AG04450 (cell line): ENCODE measurements around the gene DYSF. TPM values are rescaled to one million over a fixed set of nuclear protein-coding genes. Genes with fewer than 3 reads are reported as not detected.

Experiments used
- CTCF ChIA-PET: fragments of 300-600, 350-600 bp; formaldehyde crosslinking; extraction: SDS; loops from one replicate; lab custom pipeline; 2022; ENCODE audit warnings: antibody characterized with exemption, inconsistent platforms; lab: Charles Lee
- POLR2A ChIA-PET: fragments of 350-600 bp; formaldehyde crosslinking; extraction: SDS; loops from one replicate; lab custom pipeline; 2021; ENCODE audit warnings: antibody characterized with exemption, inconsistent platforms; lab: Yijun Ruan, JAX
- DNase-seq: peaks from one replicate; pipeline ENCODE4 v3.0.0-alpha.2; 2011; ENCODE audit warnings: low read depth, low spot score
- H3K27ac ChIP-seq: one replicate; pipeline ENCODE4 v1.5.1; 2012; ENCODE audit warnings: low read depth, low read length, control low read depth
- H3K27me3 ChIP-seq: one replicate; pipeline ENCODE4 v1.6.0; 2012; ENCODE audit warnings: low read length; ENCODE audit not compliant: control insufficient read depth, insufficient read depth
- H3K4me3 ChIP-seq: 2 replicates; pipeline ENCODE4 v1.5.1; 2011; ENCODE audit warnings: mild to moderate bottlenecking, low read depth, low read length, control low read depth
- H3K9me3 ChIP-seq: 2 replicates; pipeline ENCODE4 v1.5.1; 2012; ENCODE audit warnings: low read length; ENCODE audit not compliant: control insufficient read depth, insufficient read depth
- CTCF ChIP-seq: IDR thresholded peaks from 2 replicates; pipeline ENCODE4 v1.5.1; 2011; ENCODE audit warnings: low read depth, low read length, control low read depth, inconsistent platforms
- polyA plus RNA-seq: library from polyadenylated mRNA; depleted of rRNA; stranded (reverse); fragments of >200 nt; gene quantifications from 2 replicates; pipeline ENCODE4 v1.2.3, GENCODE V29; 2011

DYSF gene
- polyA plus RNA-seq, 1 experiment, result 0.07 TPM

GRCh38 chr2:71629771-71630453 lies 176.6 kb downstream of the DYSF start:
- H3K9me3 ChIP-seq, result no peaks in the 10 kb centered on the region
- DNase-seq, result no peak
- TF ChIP-seq CTCF, result no peak
- H3K27me3 ChIP-seq, result peaks cover 19% of the 10 kb centered on the region
- H3K4me3 ChIP-seq, result no peak overlapping the region
- H3K27ac ChIP-seq, result no peak overlapping the region
- POLR2A ChIA-PET, result no interaction called here
- CTCF ChIA-PET, result no interaction called here

DNA sequence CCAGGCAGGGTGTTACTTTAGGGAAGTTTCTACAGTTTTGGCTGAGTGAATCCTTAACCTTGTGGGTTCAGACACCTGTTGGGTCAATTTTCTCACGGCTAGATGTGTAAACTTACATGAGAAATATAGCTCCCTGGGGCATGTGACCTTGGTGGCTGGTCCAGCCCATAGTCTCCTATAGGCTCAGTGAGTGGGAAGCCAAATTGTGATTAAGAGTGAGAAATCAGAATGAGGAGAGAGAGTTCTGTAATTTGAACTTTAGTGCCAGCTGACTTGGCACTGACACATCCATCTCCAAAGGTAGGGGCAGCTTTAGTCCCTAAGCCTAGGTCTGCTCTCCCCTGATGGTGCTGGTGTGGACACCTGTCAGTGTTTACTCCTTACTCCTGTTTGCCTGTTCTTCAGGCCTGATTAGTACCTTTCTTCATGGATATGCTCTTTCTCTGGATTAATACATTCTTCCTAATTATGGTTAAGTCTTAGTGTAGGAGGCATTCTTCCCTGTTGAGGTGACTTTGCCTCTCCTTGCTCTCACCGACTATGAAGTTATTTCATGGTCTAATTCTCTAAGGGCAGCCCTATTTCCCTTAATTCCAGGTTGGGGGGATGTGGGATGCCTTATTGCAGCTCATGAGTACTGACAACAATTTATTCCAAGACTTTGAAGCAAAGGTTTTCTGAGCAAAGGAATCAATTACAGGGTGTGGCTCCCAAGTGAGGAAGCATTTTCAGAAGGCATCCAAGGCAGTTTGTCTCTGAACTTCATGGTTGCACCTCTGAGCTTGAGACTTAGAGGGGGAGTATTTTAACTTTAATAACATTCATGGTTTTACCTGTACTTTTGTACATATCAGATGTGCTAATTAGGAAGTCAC lies 177.3 kb downstream of the DYSF start:
- Histone ChIP-seq H3K27ac (no peak overlapping the region), H3K4me3 (no peak overlapping the region), H3K27me3 (peaks cover 21% of the 10 kb centered on the region), H3K9me3 (no peaks in the 10 kb centered on the region)
- CTCF ChIA-PET, result no interaction called here
- DNase-seq, result no peak
- TF ChIP-seq CTCF, result no peak
- POLR2A ChIA-PET, result no interaction called here

GRCh38 chr2:71631411-71631931 lies 178.1 kb downstream of the DYSF start:
- no peak overlapping the region for H3K4me3 ChIP-seq

DNA sequence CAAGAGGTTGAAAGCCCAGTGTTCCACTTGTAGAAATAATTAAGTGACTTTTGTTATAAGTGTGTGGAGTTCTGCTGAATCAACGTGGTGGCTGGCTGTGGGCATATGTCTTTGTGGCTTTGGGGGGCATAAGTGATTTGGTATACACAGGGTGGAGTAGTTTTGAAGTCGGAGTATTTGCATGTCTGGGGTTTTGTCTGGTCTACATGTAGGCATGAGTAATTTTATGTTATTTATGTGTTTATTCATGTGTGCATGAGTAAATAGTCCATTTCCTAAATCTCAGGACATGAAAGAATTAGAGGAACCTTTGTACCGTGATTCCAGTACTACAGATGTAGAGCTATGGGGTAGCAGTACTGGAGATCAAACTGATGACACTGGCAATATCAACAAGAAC lies 179.7 kb downstream of the DYSF start:
- ChIA-PET CTCF (no interaction called here), POLR2A (no interaction called here)
- TF ChIP-seq CTCF, result no peak

More at GRCh38 chr2:71631411-71631931, 178.1 kb downstream of the DYSF start:
- DNase-seq, result no peak
- Histone ChIP-seq H3K27ac (no peak overlapping the region), H3K27me3 (peaks cover 24% of the 10 kb centered on the region), H3K9me3 (no peaks in the 10 kb centered on the region)
- ChIA-PET POLR2A (no interaction called here), CTCF (no interaction called here)
- no peak for TF ChIP-seq CTCF

DNA sequence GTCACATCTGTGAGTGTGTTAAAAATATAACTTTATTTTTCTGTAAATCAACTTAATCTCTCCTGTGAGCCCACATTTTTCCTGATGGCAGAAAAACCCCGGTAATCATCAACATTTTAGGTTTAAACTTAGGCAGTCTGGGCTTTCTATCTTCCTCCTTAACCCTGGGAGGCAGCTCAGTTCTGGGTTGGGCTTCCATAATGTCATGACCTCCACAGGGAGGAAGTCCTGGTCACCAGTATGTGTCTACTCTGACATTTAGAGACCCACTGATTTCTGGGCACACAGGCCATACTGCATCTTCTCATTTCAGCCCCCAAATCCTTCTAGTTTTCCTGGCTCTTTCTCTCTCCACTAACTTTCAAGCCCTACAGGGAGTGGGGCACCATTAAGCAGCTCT lies 181.2 kb downstream of the DYSF start:
- no peak for TF ChIP-seq CTCF
- CTCF ChIA-PET, result no interaction called here
- no peak overlapping the region for H3K4me3 ChIP-seq
- H3K27ac ChIP-seq, result no peak overlapping the region
- H3K27me3 ChIP-seq, result peaks cover 26% of the 10 kb centered on the region
- no peak for DNase-seq
- POLR2A ChIA-PET, result no interaction called here
- H3K9me3 ChIP-seq, result no peaks in the 10 kb centered on the region

More for the DNA sequence above, 179.7 kb downstream of the DYSF start:
- Histone ChIP-seq H3K9me3 (no peaks in the 10 kb centered on the region), H3K4me3 (no peak overlapping the region), H3K27me3 (peaks cover 26% of the 10 kb centered on the region), H3K27ac (no peak overlapping the region)
- DNase-seq, result no peak
